Esophagus muscularis mucosa (tissue), 4 donors: ENCODE results near the gene GRID1.

Experiments
- CTCF ChIP-seq, 3 experiments: fragments of 200-600 bp in 2 of 3; fragments of 450-650 bp in 1 of 3; sonication (generic) in 2 of 3; IDR thresholded peaks; one replicate each; pipeline ENCODE4 v1.5.1; 2017 to 2019; ENCODE audit warnings: antibody characterized with exemption in 3 of 3, mild to moderate bottlenecking in 2 of 3, moderate library complexity in 1 of 3
- EP300 ChIP-seq: sonication (generic); formaldehyde crosslinking; IDR thresholded peaks from one replicate; pipeline ENCODE4 v1.6.1; 2017; ENCODE audit warnings: antibody characterized with exemption
- POLR2A ChIP-seq: fragments of 450-650 bp; IDR thresholded peaks from one replicate; pipeline ENCODE4 v1.6.1; 2017; ENCODE audit warnings: antibody characterized with exemption, moderate library complexity, mild to moderate bottlenecking, low read depth

GRCh38 chr10:86211691-86212390, 154.8 kb downstream of the GRID1 start:
- TF ChIP-seq CTCF (IDR thresholded peaks at IDR 0.05) (no peak), EP300 (no peak), POLR2A (no peak)
